ENCODE results near the gene SEC23IP.
"Not testable (repeated sequence)": the region's sequence is repeated elsewhere in the genome, so short reads cannot be mapped to it uniquely, and the experiment has no call there.

SEC23IP gene

GRCh38 chr10:119872610-119872859, 20.0 kb upstream of the SEC23IP start, which contains the start of gene MCMBP:
Gene MCMBP (minus strand): TSS chr10:119872843. CDS start chr10:119872584, 259 bp downstream.
- Histone ChIP-seq H3K9me3 (ENCODE audit: insufficient read depth, low read length) (no peaks in the 10 kb centered on the region), H3K79me2 (ENCODE audit: low read length) (peaks cover 51% of the 10 kb centered on the region), H3K4me3 (ENCODE audit: low read length) (peak within 1 kb of the TSS; percentile 98), H3K27ac (ENCODE audit: low read length) (peak within 1 kb of the TSS; percentile 70), H3K27me3 (ENCODE audit: low read depth, low read length) (no peaks in the 10 kb centered on the region), H3K36me3 (replicated peaks; ENCODE audit: low read depth, low read length) (no peaks in the 10 kb centered on the region), H4K20me1 (ENCODE audit: insufficient read depth, low read length) (peaks cover 40% of the 10 kb centered on the region), H3K4me1 (ENCODE audit: low read length) (peaks cover 15% of the 10 kb centered on the region), H3K9ac (ENCODE audit: low read length) (peak within 1 kb of the TSS; percentile 84), H2AFZ (ENCODE audit: low read depth, low read length) (peak within 1 kb of the TSS; percentile 75), H3K4me2 (ENCODE audit: low read length) (peak within 1 kb of the TSS; percentile 85)
- no peak for TF ChIP-seq EZH2phosphoT487 (IDR thresholded peaks at IDR 0.05; ENCODE audit: low read depth)
- TF ChIP-seq, protein P1, sequence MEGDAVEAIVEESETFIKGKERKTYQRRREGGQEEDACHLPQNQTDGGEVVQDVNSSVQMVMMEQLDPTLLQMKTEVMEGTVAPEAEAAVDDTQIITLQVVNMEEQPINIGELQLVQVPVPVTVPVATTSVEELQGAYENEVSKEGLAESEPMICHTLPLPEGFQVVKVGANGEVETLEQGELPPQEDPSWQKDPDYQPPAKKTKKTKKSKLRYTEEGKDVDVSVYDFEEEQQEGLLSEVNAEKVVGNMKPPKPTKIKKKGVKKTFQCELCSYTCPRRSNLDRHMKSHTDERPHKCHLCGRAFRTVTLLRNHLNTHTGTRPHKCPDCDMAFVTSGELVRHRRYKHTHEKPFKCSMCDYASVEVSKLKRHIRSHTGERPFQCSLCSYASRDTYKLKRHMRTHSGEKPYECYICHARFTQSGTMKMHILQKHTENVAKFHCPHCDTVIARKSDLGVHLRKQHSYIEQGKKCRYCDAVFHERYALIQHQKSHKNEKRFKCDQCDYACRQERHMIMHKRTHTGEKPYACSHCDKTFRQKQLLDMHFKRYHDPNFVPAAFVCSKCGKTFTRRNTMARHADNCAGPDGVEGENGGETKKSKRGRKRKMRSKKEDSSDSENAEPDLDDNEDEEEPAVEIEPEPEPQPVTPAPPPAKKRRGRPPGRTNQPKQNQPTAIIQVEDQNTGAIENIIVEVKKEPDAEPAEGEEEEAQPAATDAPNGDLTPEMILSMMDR (IDR thresholded peaks at IDR 0.05; ENCODE audit: low read depth, low read length): no peak

DNA sequence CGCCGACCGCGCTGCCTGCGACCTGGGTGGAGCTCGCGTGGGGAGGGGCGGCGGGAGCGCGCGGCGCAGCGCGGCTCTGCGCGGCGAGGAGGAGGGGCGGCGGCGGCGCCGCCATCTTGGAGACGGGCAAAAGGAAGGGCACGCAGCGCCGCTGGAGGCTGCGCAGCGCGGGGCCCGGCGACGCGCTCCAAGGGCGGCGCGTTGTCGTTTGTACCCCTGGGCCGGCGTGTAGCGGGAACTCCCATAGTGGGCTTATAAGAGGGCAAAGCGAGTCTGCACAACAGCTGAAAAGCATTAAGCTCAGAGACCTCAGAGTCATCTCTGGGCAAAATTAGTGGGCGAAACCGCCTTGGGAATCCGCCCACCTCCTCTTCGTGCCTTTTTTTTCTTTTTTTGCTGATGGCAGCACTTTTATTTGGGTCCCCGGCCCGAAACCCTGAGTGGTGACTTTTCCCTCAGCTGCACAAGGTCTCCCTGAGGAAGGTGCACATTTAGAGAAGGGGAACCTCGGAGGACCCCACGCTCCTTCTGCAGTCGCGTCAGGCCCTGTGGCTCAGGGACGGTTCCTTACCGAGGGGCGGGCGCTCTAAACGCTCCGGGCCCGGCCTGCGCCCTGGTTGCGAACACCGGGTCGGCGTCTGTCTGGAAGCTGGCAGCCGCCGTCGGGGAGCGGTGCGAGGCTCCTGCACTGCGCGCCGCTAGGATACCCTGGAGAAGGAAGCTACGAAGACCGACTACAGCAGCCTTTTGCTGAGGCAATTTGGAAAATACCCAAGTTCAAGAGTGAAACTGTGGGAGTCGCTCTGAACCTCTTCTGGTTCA, 19.5 kb upstream of the SEC23IP start:
- TF ChIP-seq, protein P1 (IDR thresholded peaks at IDR 0.05; ENCODE audit: low read depth, low read length): no peak
- no peak for TF ChIP-seq EZH2phosphoT487 (IDR thresholded peaks at IDR 0.05; ENCODE audit: low read depth)
- Histone ChIP-seq H3K36me3 (replicated peaks; ENCODE audit: low read depth, low read length) (no peaks in the 10 kb centered on the region), H3K4me1 (ENCODE audit: low read length) (peaks cover 15% of the 10 kb centered on the region), H3K79me2 (ENCODE audit: low read length) (peaks cover 46% of the 10 kb centered on the region), H3K9ac (ENCODE audit: low read length) (peak overlapping the region; percentile 84), H3K27ac (ENCODE audit: low read length) (peak overlapping the region; percentile 70), H3K9me3 (ENCODE audit: insufficient read depth, low read length) (no peaks in the 10 kb centered on the region), H3K4me3 (ENCODE audit: low read length) (peak overlapping the region; percentile 98), H3K4me2 (ENCODE audit: low read length) (peak overlapping the region; percentile 80), H2AFZ (ENCODE audit: low read depth, low read length) (peak overlapping the region; percentile 75), H4K20me1 (ENCODE audit: insufficient read depth, low read length) (peaks cover 34% of the 10 kb centered on the region), H3K27me3 (ENCODE audit: low read depth, low read length) (no peaks in the 10 kb centered on the region)

DNA sequence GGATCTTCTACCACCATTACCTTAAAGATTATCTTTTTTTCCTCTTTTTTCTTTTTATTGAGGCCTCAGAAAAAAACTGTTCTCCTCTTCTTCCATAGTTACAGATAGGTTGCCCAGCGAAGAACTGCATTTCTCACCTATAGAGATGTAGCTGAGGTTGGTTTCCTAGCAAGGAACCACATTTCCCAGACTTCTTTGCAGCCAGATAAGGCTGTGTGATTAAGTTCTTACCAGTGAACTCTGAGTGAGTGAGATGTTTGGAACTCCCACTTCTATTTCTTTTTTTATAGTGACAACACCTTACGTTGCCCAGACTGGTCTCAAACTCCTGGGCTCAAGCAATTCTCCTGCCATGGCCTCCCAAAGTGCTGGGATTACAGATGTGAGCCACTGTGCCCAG, 14.0 kb upstream of the SEC23IP start:
- no peak for TF ChIP-seq EZH2phosphoT487 (IDR thresholded peaks at IDR 0.05; ENCODE audit: low read depth)
- TF ChIP-seq, protein P1 (IDR thresholded peaks at IDR 0.05; ENCODE audit: low read depth, low read length): no peak
- Histone ChIP-seq H3K4me1 (ENCODE audit: low read length) (peaks cover 4% of the 10 kb centered on the region), H3K9me3 (ENCODE audit: insufficient read depth, low read length) (no peaks in the 10 kb centered on the region), H3K4me3 (ENCODE audit: low read length) (no peak overlapping the region), H3K79me2 (ENCODE audit: low read length) (no peaks in the 10 kb centered on the region), H4K20me1 (ENCODE audit: insufficient read depth, low read length) (no peaks in the 10 kb centered on the region), H3K4me2 (ENCODE audit: low read length) (no peak overlapping the region), H3K27me3 (ENCODE audit: low read depth, low read length) (no peaks in the 10 kb centered on the region), H3K36me3 (replicated peaks; ENCODE audit: low read depth, low read length) (no peaks in the 10 kb centered on the region), H2AFZ (ENCODE audit: low read depth, low read length) (no peak overlapping the region), H3K9ac (ENCODE audit: low read length) (no peak overlapping the region), H3K27ac (ENCODE audit: low read length) (no peak overlapping the region)

DNA sequence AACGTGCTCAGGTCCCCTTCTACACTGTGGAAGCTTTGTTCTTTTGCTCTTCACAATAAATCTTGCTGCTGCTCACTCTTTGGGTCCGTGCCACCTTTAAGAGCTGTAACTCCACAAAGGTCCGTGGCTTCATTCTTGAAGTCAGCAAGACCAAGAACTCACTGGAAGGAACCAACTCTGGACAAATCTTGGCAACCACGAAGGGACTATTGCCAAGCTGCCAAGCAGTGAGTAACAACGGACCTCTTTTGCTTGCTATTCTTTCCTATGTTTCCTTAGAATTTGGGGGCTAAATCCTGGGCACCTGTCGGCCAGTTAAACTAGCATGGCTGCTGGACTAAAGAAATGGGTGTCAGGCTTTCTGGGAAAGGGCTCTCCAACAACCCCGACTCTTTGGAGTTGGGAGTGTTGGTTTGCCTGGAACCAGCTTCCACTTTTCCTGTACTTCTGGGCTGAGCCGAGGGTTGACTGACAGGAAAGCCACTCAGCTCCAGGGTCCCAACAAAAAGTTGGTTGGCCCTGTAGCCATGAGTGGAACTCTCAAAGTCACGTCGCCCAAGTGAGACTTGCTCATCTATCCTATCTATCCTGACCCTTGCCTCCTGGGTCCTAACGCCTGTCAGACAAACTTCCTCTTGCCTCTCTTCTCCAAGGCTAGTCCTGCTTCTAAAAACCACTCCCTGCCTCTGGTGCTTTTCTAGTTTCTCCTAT, 8.5 kb upstream of the SEC23IP start:
- H3K79me2 ChIP-seq (ENCODE audit: low read length); H3K27ac ChIP-seq (ENCODE audit: low read length); H3K4me3 ChIP-seq (ENCODE audit: low read length); H4K20me1 ChIP-seq (ENCODE audit: insufficient read depth, low read length); H3K4me1 ChIP-seq (ENCODE audit: low read length); H3K4me2 ChIP-seq (ENCODE audit: low read length); H3K9me3 ChIP-seq (ENCODE audit: insufficient read depth, low read length); H3K27me3 ChIP-seq (ENCODE audit: low read depth, low read length); H2AFZ ChIP-seq (ENCODE audit: low read depth, low read length); H3K36me3 ChIP-seq (replicated peaks; ENCODE audit: low read depth, low read length); H3K9ac ChIP-seq (ENCODE audit: low read length): not testable (repeated sequence)

DNA sequence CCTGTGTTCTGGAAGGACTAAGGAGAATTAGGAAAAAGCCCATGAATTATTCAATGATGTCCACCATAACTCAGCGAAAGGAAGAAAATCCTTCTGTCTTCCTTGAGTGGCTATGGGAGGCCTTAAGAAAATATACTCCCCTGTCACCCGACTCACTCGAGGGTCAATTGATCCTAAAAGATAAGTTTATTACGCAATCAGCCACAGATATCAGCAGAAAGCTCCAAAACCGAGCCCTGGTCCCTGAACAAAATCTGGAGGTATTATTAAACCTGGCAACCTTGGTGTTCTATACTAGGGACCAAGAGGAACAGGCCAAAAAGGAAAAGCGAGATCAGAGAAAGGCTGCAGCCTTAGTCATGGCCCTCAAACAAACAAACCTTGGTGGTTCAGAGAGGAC, 6.5 kb upstream of the SEC23IP start:
- not testable (repeated sequence) for H3K9ac ChIP-seq (ENCODE audit: low read length); H4K20me1 ChIP-seq (ENCODE audit: insufficient read depth, low read length); H2AFZ ChIP-seq (ENCODE audit: low read depth, low read length); H3K4me3 ChIP-seq (ENCODE audit: low read length); H3K27ac ChIP-seq (ENCODE audit: low read length); H3K27me3 ChIP-seq (ENCODE audit: low read depth, low read length); H3K79me2 ChIP-seq (ENCODE audit: low read length); H3K4me1 ChIP-seq (ENCODE audit: low read length); H3K36me3 ChIP-seq (replicated peaks; ENCODE audit: low read depth, low read length); H3K4me2 ChIP-seq (ENCODE audit: low read length); H3K9me3 ChIP-seq (ENCODE audit: insufficient read depth, low read length)

DNA sequence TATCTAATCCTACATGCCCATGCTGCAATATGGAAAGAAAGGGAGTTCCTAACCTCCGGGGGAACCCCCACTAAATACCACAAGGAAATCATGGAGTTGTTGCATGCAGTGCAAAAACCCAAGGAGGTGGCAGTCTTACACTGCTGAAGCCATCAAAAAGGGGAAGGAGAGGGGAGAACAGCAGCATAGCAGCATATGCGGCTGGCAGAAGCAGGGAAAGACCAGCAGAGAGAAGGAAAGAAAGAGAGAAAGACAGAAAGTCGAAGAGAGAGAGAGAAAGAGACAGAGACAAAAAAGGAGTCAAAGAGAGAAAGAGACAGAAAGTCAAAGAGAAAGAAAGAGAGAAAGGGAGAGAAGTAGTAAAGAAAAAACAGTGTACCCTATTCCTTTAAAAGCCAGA, 3.8 kb upstream of the SEC23IP start:
- not testable (repeated sequence) for H3K9ac ChIP-seq (ENCODE audit: low read length); H3K4me3 ChIP-seq (ENCODE audit: low read length); H3K4me2 ChIP-seq (ENCODE audit: low read length); H3K27ac ChIP-seq (ENCODE audit: low read length); H3K9me3 ChIP-seq (ENCODE audit: insufficient read depth, low read length); H3K27me3 ChIP-seq (ENCODE audit: low read depth, low read length); H4K20me1 ChIP-seq (ENCODE audit: insufficient read depth, low read length); H2AFZ ChIP-seq (ENCODE audit: low read depth, low read length); H3K36me3 ChIP-seq (replicated peaks; ENCODE audit: low read depth, low read length); H3K4me1 ChIP-seq (ENCODE audit: low read length)
- H3K79me2 ChIP-seq (ENCODE audit: low read length): peaks cover 16% of the 10 kb centered on the region

GRCh38 chr10:119889201-119889600, 3.3 kb upstream of the SEC23IP start:
- not testable (repeated sequence) for H3K4me2 ChIP-seq (ENCODE audit: low read length); H3K4me1 ChIP-seq (ENCODE audit: low read length); H3K9ac ChIP-seq (ENCODE audit: low read length); H4K20me1 ChIP-seq (ENCODE audit: insufficient read depth, low read length); H3K36me3 ChIP-seq (replicated peaks; ENCODE audit: low read depth, low read length); H3K9me3 ChIP-seq (ENCODE audit: insufficient read depth, low read length); H2AFZ ChIP-seq (ENCODE audit: low read depth, low read length); H3K27ac ChIP-seq (ENCODE audit: low read length); H3K27me3 ChIP-seq (ENCODE audit: low read depth, low read length); H3K4me3 ChIP-seq (ENCODE audit: low read length)
- H3K79me2 ChIP-seq (ENCODE audit: low read length): peaks cover 21% of the 10 kb centered on the region

Measured in OCI-LY3 (cell line).